ENCODE measurements around the gene ATOX1.

The ATOX1 gene

GRCh38 chr5:151766975-151767374 lies 8.5 kb upstream of the ATOX1 start:
- no peak for DNase-seq

- DNase-seq, result no peak
These were observed 6.4 kb upstream of the ATOX1 start for GRCh38 chr5:151764801-151765200.

GRCh38 chr5:151758141-151758429 lies 346 bp downstream of the ATOX1 start:
- no peak for DNase-seq

GRCh38 chr5:151757233-151758140 lies 944 bp downstream of the ATOX1 start:
- no peak for DNase-seq

- no peak for DNase-seq
These were observed 3.0 kb downstream of the ATOX1 start for GRCh38 chr5:151755383-151755782.

- no peak for DNase-seq
These were observed 6.8 kb downstream of the ATOX1 start for GRCh38 chr5:151751593-151751992.

GRCh38 chr5:151751091-151751490 lies 7.3 kb downstream of the ATOX1 start:
- no peak for DNase-seq

GRCh38 chr5:151750121-151750520 lies 8.3 kb downstream of the ATOX1 start:
- DNase-seq, result no peak

GRCh38 chr5:151745071-151745705 lies 13.2 kb downstream of the ATOX1 start:
- DNase-seq, result no peak

- no peak for DNase-seq
These were observed 14.9 kb downstream of the ATOX1 start for GRCh38 chr5:151743530-151743929.

GRCh38 chr5:151742870-151743294 lies 15.5 kb downstream of the ATOX1 start:
- DNase-seq, result no peak

GRCh38 chr5:151741678-151742423 lies 16.6 kb downstream of the ATOX1 start:
- DNase-seq, result no peak

GRCh38 chr5:151740958-151741373 lies 17.5 kb downstream of the ATOX1 start:
- no peak for DNase-seq

GRCh38 chr5:151740336-151740942 lies 18.0 kb downstream of the ATOX1 start:
- DNase-seq, result no peak

- DNase-seq, result no peak
These were observed 18.5 kb downstream of the ATOX1 start for GRCh38 chr5:151739939-151740335.

- no peak for DNase-seq
These were observed 19.0 kb downstream of the ATOX1 start for GRCh38 chr5:151739395-151739794.

- no peak for DNase-seq
These were observed 20.1 kb downstream of the ATOX1 start for GRCh38 chr5:151738125-151738848.

- DNase-seq, result no peak
These were observed 21.0 kb downstream of the ATOX1 start for GRCh38 chr5:151737431-151737830.

GRCh38 chr5:151735646-151736045 lies 22.8 kb downstream of the ATOX1 start:
- no peak for DNase-seq

GRCh38 chr5:151734064-151734408 lies 24.4 kb downstream of the ATOX1 start:
- DNase-seq, result no peak

GRCh38 chr5:151733358-151734063 lies 24.9 kb downstream of the ATOX1 start:
- DNase-seq, result no peak

GRCh38 chr5:151730381-151730780 lies 28.1 kb downstream of the ATOX1 start:
- no peak for DNase-seq

All from NCI-H1092 (cell line).